Type B pancreatic cell (in vitro differentiated cells): ENCODE results near the gene ARMC7. TPM values are rescaled to one million over a fixed set of nuclear protein-coding genes. Genes with fewer than 3 reads are reported as not detected.

Experiments used
- DNase-seq: peaks from one replicate; pipeline ENCODE4 v3.0.0; 2021; ENCODE audit warnings: mixed read lengths; ENCODE audit not compliant: unreplicated experiment; ENCODE audit errors: extremely low spot score
- H3K27ac Mint-ChIP-seq: 2 replicates; pipeline ENCODE4 v1.8.0; 2021; ENCODE audit warnings: mild to moderate bottlenecking, mixed read lengths
- H3K27me3 Mint-ChIP-seq: 2 replicates; pipeline ENCODE4 v1.8.0; 2021; ENCODE audit warnings: mixed read lengths
- H3K36me3 Mint-ChIP-seq: 2 replicates; pipeline ENCODE4 v1.8.0; 2021; ENCODE audit warnings: mixed read lengths
- H3K4me1 Mint-ChIP-seq: one replicate; pipeline ENCODE4 v1.8.0; 2021; ENCODE audit warnings: mixed read lengths; ENCODE audit not compliant: unreplicated experiment
- H3K4me3 Mint-ChIP-seq: 2 replicates; pipeline ENCODE4 v1.8.0; 2021; ENCODE audit warnings: mild to moderate bottlenecking, mixed read lengths
- H3K9me3 Mint-ChIP-seq: 2 replicates; pipeline ENCODE4 v1.8.0; 2021; ENCODE audit warnings: mixed read lengths
- total RNA-seq: library from RNA; stranded (reverse); gene quantifications from 2 replicates; pipeline ENCODE4 v1.2.1, GENCODE V29; 2021; ENCODE audit warnings: low replicate concordance
- TF ChIP-seq, protein P1 (sequence below): fragments of 200-600 bp; sonication (generic); conservative IDR thresholded peaks from 2 replicates; pipeline ENCODE4 v1.5.0; 2021; ENCODE audit warnings: antibody characterized with exemption, mild to moderate bottlenecking

Gene ARMC7
- total RNA-seq, 1 donor from 2014 or later = 14.0 TPM

DNA sequence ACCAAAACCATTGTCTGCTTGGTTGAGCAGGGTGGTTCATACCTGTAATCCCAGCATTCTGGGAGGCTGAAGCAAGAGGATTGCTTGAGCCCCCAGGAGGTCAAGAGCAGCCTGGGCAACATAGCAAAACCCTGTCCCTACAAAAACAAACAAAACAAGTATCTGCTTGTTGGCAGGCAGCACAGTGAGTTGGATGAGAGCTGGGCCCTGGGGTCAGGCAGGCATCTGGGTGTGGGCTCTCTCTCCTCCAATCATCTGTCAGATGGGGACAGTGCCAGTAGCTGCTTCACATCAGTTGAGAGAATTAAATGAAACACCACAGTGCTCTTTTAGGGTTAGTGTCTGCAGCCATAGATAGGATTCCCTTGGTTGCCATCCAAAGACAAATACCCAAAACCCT, 5.8 kb downstream of the ARMC7 start:
- TF ChIP-seq, protein P1, sequence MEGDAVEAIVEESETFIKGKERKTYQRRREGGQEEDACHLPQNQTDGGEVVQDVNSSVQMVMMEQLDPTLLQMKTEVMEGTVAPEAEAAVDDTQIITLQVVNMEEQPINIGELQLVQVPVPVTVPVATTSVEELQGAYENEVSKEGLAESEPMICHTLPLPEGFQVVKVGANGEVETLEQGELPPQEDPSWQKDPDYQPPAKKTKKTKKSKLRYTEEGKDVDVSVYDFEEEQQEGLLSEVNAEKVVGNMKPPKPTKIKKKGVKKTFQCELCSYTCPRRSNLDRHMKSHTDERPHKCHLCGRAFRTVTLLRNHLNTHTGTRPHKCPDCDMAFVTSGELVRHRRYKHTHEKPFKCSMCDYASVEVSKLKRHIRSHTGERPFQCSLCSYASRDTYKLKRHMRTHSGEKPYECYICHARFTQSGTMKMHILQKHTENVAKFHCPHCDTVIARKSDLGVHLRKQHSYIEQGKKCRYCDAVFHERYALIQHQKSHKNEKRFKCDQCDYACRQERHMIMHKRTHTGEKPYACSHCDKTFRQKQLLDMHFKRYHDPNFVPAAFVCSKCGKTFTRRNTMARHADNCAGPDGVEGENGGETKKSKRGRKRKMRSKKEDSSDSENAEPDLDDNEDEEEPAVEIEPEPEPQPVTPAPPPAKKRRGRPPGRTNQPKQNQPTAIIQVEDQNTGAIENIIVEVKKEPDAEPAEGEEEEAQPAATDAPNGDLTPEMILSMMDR = no peak
- H3K36me3 Mint-ChIP-seq = peaks cover 15% of the 10 kb centered on the region
- peaks cover 22% of the 10 kb centered on the region for H3K4me1 Mint-ChIP-seq
- DNase-seq = no peak
- no peak overlapping the region for H3K27ac Mint-ChIP-seq
- no peaks in the 10 kb centered on the region for H3K27me3 Mint-ChIP-seq
- no peak overlapping the region for H3K4me3 Mint-ChIP-seq
- no peaks in the 10 kb centered on the region for H3K9me3 Mint-ChIP-seq

DNA sequence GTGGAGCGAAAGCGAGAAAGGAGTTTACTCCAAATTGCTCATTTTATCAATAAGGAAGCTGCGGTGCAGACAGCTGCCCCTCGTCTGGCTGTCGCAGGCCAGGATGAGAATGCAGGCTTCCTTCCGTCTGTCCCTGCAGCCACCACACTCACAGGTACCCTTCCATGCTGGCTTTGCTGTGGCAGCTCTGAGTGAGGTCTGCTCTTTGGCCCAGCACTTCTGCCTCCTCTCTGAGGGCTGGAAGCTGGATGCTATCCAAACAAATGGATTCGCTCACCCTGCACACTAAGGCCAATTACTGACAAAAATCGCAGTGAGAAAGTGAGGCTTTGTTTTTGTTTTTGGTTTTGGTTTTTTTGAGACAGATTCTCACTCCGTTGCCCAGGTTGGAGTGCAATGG, 7.0 kb downstream of the ARMC7 start:
- H3K4me1 Mint-ChIP-seq = peaks cover 19% of the 10 kb centered on the region
- no peak for DNase-seq
- H3K27ac Mint-ChIP-seq = no peak overlapping the region
- H3K36me3 Mint-ChIP-seq = peaks cover 16% of the 10 kb centered on the region
- no peaks in the 10 kb centered on the region for H3K9me3 Mint-ChIP-seq
- no peaks in the 10 kb centered on the region for H3K27me3 Mint-ChIP-seq
- TF ChIP-seq, protein P1 = no peak
- no peak overlapping the region for H3K4me3 Mint-ChIP-seq

DNA sequence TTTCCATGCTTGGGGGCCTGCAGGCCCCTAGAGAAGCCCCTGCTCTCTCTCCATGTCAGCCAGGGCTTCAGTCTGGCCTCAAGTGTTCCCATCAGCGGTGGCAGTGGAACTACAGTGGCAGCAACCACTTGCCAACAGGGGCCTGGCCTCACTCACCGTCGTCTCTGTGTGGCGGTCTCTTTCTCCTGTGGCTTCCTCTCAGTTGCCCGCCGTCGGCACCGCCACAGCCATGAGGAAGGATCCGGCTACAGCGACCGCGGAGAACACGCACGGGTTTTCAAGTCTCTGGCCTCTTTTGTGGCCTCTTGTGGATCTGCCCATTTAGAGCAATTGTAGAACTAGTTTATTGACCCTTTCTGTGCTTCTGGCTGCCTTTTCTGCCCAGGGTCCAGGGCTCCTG, 8.5 kb downstream of the ARMC7 start:
- peaks cover 11% of the 10 kb centered on the region for H3K36me3 Mint-ChIP-seq
- H3K27me3 Mint-ChIP-seq = no peaks in the 10 kb centered on the region
- TF ChIP-seq, protein P1 = no peak

DNA sequence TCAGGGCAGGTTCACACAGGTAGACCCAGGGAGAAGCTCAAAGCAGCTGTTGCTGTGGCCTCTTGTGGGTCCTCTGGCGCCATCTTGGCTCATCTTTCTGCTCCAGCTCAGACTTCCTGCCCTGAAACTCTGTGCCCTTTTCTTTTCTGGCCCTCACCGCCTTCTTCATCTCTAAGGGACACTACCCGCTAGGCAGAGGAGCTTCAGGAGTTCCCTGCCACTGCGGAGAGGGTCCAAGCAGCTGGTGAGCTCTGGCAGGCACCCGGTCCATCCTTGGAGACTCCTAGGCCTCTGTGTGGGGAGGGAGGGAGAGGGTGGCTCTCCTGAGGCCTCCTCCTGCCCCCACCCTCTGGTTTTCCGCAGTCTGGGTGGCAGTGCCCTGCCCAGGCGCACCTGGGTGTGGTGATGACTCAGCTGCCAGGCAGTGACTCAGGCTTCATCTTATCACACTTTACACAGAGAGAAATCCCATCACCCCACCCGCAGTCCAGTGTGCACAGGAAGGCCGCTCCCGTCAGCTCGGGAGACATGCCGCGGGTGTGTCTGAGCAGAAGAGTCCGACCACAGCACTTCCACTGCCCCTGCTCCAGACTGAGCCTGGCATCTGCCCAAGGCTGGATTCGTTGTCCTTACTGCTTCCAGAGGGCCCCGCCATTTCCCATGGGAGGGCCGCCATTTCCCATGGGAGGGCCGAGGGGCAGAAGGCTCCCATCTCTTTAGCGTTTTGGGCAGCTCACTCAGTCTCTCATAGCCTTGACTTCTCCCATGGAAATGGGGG, 14.5 kb downstream of the ARMC7 start:
- Mint-ChIP-seq H3K4me1 (no peaks in the 10 kb centered on the region), H3K36me3 (peaks cover 8% of the 10 kb centered on the region), H3K27ac (peak overlapping the region; percentile 66), H3K27me3 (no peaks in the 10 kb centered on the region), H3K4me3 (no peak overlapping the region), H3K9me3 (no peaks in the 10 kb centered on the region)
- TF ChIP-seq, protein P1 = no peak
- DNase-seq = no peak

More for the DNA sequence above, 8.5 kb downstream of the ARMC7 start:
- Mint-ChIP-seq H3K9me3 (no peaks in the 10 kb centered on the region), H3K4me3 (no peak overlapping the region), H3K4me1 (peaks cover 14% of the 10 kb centered on the region), H3K27ac (no peak overlapping the region)
- DNase-seq = no peak

DNA sequence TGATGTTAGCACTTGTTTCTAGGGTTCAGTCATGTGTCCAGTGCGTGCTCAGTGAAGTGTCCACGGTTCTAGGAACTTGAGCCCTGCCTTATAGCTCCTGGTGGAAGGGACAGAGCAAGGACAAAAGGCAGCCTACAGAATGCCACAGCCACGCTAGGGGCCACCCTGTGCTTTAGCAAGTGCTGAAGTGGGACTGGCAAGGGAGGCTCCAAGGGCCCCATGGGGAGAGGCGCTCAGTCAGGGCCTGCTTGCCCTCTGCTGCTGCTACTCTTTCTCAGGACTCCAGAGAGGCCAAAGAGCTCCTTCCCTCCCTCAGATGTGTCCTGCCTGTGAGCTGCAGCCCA, 15.0 kb downstream of the ARMC7 start:
- Mint-ChIP-seq H3K9me3 (no peaks in the 10 kb centered on the region), H3K36me3 (peaks cover 8% of the 10 kb centered on the region), H3K27ac (no peak overlapping the region), H3K27me3 (no peaks in the 10 kb centered on the region), H3K4me3 (no peak overlapping the region), H3K4me1 (no peaks in the 10 kb centered on the region)
- no peak for DNase-seq
- TF ChIP-seq, protein P1 = no peak
